HEK293 (cell line): Measurements from ENCODE around the gene NDRG4.

Experiments used
- KLF10 ChIP-seq: fragments of 450-650 bp; IDR thresholded peaks from 2 replicates; pipeline ENCODE4 v1.5.1; 2018; ENCODE audit warnings: missing biosample characterization, mild to moderate bottlenecking, missing genetic modification characterization
- ZNF704 ChIP-seq: fragments of 450-650 bp; formaldehyde crosslinking; IDR thresholded peaks from 2 replicates; pipeline ENCODE4 v1.5.1; 2016; ENCODE audit warnings: missing biosample characterization, missing genetic modification characterization
- TF ChIP-seq, protein P1 (sequence below): fragments of 450-650 bp; formaldehyde crosslinking; IDR thresholded peaks from 2 replicates; pipeline ENCODE4 v1.5.1; 2016; ENCODE audit warnings: missing biosample characterization, missing genetic modification characterization

DNA sequence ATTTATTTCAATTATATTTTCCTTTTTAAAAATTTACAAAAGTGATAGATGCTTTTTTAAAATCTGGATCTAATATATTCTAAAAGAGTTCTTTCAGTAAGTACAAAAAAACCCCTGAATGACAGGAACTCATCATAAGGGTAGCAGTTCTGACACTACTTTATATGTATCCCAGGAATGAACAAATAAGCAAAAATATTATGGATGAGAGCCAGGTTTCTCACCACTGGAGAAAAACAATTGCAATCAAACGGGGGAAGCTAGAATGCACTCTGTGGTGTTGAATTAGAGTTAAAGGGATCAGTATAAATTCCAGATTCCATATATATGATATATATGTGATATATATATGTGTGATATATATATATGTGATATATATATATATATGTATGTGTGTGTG, 23.2 kb upstream of the NDRG4 start:
- TF ChIP-seq, protein P1, sequence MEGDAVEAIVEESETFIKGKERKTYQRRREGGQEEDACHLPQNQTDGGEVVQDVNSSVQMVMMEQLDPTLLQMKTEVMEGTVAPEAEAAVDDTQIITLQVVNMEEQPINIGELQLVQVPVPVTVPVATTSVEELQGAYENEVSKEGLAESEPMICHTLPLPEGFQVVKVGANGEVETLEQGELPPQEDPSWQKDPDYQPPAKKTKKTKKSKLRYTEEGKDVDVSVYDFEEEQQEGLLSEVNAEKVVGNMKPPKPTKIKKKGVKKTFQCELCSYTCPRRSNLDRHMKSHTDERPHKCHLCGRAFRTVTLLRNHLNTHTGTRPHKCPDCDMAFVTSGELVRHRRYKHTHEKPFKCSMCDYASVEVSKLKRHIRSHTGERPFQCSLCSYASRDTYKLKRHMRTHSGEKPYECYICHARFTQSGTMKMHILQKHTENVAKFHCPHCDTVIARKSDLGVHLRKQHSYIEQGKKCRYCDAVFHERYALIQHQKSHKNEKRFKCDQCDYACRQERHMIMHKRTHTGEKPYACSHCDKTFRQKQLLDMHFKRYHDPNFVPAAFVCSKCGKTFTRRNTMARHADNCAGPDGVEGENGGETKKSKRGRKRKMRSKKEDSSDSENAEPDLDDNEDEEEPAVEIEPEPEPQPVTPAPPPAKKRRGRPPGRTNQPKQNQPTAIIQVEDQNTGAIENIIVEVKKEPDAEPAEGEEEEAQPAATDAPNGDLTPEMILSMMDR (tag by site-specific recombination), result no peak
- TF ChIP-seq ZNF704 (tag by site-specific recombination) (no peak), KLF10 (tag by site-specific recombination) (no peak)
